Measurements from ENCODE around the gene CKAP5.

GRCh38 chr11:46874586-46874985, 28.5 kb upstream of the CKAP5 start:
- TF ChIP-seq CTCF (conservative IDR thresholded peaks at IDR 0.05; ENCODE audit: low read length) (no peak), EZH2phosphoT487 (IDR thresholded peaks at IDR 0.05; ENCODE audit: borderline replicate concordance, low read depth, low read length) (no peak)
